Measurements from ENCODE around the gene DOHH.

DOHH gene

DNA sequence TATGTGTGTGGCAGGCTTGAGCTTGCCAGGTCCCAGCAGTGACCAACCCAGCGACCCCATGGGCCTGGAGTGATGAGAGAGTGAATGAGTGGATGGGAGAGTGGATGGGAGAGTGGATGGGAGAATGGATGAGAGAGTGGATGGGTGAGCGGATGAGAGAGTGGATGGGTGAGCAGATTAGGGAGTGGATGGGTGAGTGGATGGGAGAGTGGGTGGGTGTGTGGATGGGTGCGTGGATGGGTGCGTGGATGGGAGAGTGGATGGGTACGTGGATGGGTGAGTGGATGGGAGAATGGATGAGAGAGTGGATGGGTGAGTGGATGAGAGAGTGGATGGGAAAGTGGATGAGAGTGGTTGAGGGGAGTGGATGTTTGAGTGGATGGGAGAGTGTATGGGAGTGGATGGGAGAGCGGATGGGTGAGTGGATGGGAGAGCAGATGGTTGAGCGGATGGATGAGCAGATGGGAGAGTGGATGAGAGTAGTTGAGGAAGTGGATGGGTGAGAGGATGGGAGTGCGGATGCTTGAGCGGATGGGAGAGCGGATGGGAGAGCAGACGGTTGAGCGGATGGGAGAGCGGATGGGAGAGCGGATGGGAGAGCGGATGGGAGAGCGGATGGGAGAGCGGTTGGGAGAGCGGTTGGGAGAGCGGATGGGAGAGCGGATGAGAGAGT is 28.2 kb upstream of the DOHH start:
- no peak overlapping the region for H3K9ac ChIP-seq
- no peak overlapping the region for H2AFZ ChIP-seq
- no peak overlapping the region for H3K27ac ChIP-seq
- H3K4me3 ChIP-seq (ENCODE audit: low read depth, low read length), result no peak overlapping the region
- H3K79me2 ChIP-seq, result peaks cover 7% of the 10 kb centered on the region
- TF ChIP-seq, protein P1, sequence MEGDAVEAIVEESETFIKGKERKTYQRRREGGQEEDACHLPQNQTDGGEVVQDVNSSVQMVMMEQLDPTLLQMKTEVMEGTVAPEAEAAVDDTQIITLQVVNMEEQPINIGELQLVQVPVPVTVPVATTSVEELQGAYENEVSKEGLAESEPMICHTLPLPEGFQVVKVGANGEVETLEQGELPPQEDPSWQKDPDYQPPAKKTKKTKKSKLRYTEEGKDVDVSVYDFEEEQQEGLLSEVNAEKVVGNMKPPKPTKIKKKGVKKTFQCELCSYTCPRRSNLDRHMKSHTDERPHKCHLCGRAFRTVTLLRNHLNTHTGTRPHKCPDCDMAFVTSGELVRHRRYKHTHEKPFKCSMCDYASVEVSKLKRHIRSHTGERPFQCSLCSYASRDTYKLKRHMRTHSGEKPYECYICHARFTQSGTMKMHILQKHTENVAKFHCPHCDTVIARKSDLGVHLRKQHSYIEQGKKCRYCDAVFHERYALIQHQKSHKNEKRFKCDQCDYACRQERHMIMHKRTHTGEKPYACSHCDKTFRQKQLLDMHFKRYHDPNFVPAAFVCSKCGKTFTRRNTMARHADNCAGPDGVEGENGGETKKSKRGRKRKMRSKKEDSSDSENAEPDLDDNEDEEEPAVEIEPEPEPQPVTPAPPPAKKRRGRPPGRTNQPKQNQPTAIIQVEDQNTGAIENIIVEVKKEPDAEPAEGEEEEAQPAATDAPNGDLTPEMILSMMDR (IDR thresholded peaks at IDR 0.05), result no peak
- H3K9me3 ChIP-seq (ENCODE audit: control insufficient read depth, low read length), result no peaks in the 10 kb centered on the region
- no peaks in the 10 kb centered on the region for H3K4me1 ChIP-seq
- no peak overlapping the region for H3K4me2 ChIP-seq (ENCODE audit: low read length)
- no peaks in the 10 kb centered on the region for H3K36me3 ChIP-seq (ENCODE audit: control insufficient read depth, insufficient read depth, low read length)
- H3K27me3 ChIP-seq (ENCODE audit: control insufficient read depth, insufficient read depth, low read length), result no peaks in the 10 kb centered on the region

DNA sequence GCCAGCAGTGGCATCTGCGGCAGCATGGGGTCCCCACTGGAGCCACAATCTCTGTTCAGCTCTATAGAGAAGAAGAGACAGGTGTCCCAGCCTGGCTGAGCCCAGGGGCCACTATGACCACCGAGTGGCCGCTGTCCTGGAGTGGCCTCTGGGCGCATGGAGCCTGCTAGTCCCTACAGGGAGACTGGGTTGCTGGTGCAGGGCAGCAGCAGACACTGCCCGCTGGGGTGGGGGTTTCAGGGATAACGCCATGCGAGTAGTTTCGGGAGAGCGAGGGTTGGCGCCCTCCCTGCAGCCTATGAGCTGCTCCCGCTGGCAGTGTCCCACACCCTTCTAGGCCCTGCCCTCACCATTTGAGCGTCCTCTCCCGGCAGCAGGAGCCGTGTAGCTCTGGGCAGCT is 27.6 kb upstream of the DOHH start:
- Histone ChIP-seq H3K9ac (no peak overlapping the region), H3K27ac (no peak overlapping the region), H3K9me3 (ENCODE audit: control insufficient read depth, low read length) (no peaks in the 10 kb centered on the region), H3K36me3 (ENCODE audit: control insufficient read depth, insufficient read depth, low read length) (no peaks in the 10 kb centered on the region), H2AFZ (no peak overlapping the region), H3K4me1 (no peaks in the 10 kb centered on the region), H3K27me3 (ENCODE audit: control insufficient read depth, insufficient read depth, low read length) (no peaks in the 10 kb centered on the region), H3K4me2 (ENCODE audit: low read length) (no peak overlapping the region), H3K4me3 (ENCODE audit: low read depth, low read length) (no peak overlapping the region), H3K79me2 (peaks cover 9% of the 10 kb centered on the region)
- TF ChIP-seq, protein P1 (IDR thresholded peaks at IDR 0.05), result no peak

DNA sequence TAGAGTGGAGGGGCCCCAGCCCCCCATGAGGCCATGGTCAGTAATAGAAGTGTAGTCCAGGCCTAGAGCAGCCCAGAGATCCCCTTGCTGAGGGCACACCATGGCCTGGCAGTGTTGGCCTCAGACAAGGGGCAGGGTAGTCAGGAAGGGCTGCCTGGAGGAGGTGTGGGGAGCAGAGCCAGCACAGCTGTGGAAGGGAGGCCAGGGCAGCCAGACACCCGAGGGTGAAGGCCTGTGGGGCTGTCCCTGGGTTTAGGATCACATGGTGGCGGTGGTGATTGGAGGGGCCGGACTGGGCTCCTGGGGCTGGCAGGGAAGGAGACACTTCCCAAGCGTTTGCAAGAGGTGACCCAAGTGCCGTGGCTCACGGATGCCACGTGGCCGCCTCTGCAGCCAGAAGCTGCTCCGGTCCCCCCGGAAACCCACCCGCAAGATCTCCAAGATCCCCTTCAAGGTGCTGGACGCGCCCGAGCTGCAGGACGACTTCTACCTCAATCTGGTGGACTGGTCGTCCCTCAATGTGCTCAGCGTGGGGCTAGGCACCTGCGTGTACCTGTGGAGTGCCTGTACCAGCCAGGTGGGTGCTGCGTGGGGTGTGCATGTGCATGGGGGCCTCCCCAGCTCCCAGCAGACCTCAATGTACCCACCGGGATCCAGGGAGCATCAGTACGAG is 26.9 kb upstream of the DOHH start:
- Histone ChIP-seq H3K79me2 (peaks cover 12% of the 10 kb centered on the region), H2AFZ (no peak overlapping the region)

DNA sequence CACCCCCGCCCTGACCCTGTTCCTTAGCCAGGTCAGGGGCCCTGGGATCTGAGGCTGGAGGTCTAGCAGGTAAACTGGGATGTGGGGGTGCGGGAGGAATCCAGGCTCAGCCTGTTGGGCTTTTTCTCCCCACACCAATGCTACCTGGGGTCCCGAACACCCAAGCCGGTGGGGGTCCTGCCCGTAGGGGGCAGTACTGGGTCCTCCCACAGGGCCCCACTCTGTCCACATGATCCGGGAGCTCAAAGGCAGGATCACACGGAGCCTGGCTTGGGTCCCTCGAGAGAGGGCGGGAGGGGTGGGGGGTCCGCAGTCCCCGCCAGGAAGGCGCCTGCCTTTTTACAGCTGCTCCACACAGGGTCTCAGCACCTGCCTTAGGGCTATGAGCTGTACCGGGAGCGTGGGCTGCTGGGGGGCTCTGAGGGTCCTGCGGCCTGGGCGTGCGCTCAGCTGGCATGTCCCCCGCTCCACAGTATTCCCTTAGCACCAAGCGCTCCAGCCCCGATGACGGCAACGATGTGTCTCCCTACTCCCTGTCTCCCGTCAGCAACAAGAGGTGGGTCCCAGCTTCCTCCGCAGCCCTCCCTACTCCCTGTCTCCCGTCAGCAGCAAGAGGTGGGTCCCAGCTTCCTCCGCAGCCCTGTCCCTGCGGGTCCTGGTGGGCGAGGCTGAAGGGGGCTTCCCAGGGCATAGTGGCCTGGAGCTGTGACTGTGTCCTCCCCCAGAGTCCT is 26.2 kb upstream of the DOHH start:
- no peak overlapping the region for H3K27ac ChIP-seq
- peaks cover 15% of the 10 kb centered on the region for H3K79me2 ChIP-seq
- H3K4me3 ChIP-seq (ENCODE audit: low read depth, low read length), result no peak overlapping the region
- no peaks in the 10 kb centered on the region for H3K4me1 ChIP-seq
- H3K9ac ChIP-seq, result no peak overlapping the region
- H2AFZ ChIP-seq, result no peak overlapping the region
- TF ChIP-seq, protein P1 (IDR thresholded peaks at IDR 0.05), result no peak
- H3K4me2 ChIP-seq (ENCODE audit: low read length), result no peak overlapping the region
- no peaks in the 10 kb centered on the region for H3K27me3 ChIP-seq (ENCODE audit: control insufficient read depth, insufficient read depth, low read length)
- H3K36me3 ChIP-seq (ENCODE audit: control insufficient read depth, insufficient read depth, low read length), result no peaks in the 10 kb centered on the region
- no peaks in the 10 kb centered on the region for H3K9me3 ChIP-seq (ENCODE audit: control insufficient read depth, low read length)

More for the DNA sequence above, 26.9 kb upstream of the DOHH start:
- Histone ChIP-seq H3K9ac (no peak overlapping the region), H3K9me3 (ENCODE audit: control insufficient read depth, low read length) (no peaks in the 10 kb centered on the region), H3K27me3 (ENCODE audit: control insufficient read depth, insufficient read depth, low read length) (no peaks in the 10 kb centered on the region), H3K36me3 (ENCODE audit: control insufficient read depth, insufficient read depth, low read length) (no peaks in the 10 kb centered on the region), H3K27ac (no peak overlapping the region), H3K4me1 (no peaks in the 10 kb centered on the region), H3K4me3 (ENCODE audit: low read depth, low read length) (no peak overlapping the region), H3K4me2 (ENCODE audit: low read length) (no peak overlapping the region)
- TF ChIP-seq, protein P1 (IDR thresholded peaks at IDR 0.05), result no peak
